ENCODE results near the gene NEDD9.

GRCh38 chr6:11144393-11144851 lies 88.0 kb downstream of the NEDD9 start:
- TF ChIP-seq POLR2A (IDR thresholded peaks at IDR 0.05), result no peak
- TF ChIP-seq, protein P1, sequence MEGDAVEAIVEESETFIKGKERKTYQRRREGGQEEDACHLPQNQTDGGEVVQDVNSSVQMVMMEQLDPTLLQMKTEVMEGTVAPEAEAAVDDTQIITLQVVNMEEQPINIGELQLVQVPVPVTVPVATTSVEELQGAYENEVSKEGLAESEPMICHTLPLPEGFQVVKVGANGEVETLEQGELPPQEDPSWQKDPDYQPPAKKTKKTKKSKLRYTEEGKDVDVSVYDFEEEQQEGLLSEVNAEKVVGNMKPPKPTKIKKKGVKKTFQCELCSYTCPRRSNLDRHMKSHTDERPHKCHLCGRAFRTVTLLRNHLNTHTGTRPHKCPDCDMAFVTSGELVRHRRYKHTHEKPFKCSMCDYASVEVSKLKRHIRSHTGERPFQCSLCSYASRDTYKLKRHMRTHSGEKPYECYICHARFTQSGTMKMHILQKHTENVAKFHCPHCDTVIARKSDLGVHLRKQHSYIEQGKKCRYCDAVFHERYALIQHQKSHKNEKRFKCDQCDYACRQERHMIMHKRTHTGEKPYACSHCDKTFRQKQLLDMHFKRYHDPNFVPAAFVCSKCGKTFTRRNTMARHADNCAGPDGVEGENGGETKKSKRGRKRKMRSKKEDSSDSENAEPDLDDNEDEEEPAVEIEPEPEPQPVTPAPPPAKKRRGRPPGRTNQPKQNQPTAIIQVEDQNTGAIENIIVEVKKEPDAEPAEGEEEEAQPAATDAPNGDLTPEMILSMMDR (IDR thresholded peaks at IDR 0.05), result peak; percentile 86 to 94 (median 92)
- TF ChIP-seq POLR2AphosphoS5 (IDR thresholded peaks at IDR 0.05), result no peak
- TF ChIP-seq EP300 (IDR thresholded peaks at IDR 0.05; ENCODE audit: low read depth), result no peak
